DMS53 (cell line): ENCODE results near the gene PTK7.
A peak's percentile ranks its signal among the peaks of the same experiment; 100 is the strongest.

Experiments
- DNase-seq: peaks from one replicate; lab custom pipeline; 2025; lab: John Stamatoyannopoulos, UW

The PTK7 gene

DNA sequence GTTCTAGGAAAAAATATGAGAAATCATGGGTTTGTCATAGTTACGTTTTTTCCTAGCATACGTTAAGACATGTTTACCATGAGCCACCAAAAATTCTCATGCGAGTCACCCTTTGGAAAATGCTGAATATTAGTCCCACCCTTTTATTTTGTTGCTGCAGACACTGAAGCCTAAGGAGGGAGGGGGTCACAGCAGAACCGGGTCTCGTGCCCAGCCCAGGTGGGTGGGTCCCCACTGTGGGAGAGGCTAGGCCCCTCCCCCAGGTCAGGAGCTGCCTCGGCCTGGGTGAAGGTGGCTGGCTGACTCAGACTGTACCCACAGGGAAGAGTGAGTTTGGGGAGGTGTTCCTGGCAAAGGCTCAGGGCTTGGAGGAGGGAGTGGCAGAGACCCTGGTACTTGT is 68.8 kb downstream of the PTK7 start:
- DNase-seq: no peak

DNA sequence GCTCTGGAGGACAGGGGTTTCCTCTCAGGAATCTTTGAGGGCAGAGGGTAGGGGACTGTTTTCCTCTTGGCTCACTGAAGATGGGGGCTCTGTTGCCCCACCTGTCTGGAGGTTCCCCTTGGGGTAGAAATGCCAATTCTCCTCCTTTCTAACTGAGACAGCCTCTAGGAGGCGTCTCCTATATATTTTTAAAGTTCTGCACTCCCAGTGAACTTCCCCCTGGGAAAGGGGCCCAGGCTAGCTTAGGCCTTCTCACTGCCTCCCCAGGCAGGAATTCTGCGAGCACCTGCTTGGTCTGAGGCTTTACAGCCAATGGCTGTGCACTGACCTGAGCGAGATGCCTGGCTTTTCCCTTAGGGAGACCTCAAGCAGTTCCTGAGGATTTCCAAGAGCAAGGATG is 70.1 kb downstream of the PTK7 start:
- DNase-seq: no peak

DNA sequence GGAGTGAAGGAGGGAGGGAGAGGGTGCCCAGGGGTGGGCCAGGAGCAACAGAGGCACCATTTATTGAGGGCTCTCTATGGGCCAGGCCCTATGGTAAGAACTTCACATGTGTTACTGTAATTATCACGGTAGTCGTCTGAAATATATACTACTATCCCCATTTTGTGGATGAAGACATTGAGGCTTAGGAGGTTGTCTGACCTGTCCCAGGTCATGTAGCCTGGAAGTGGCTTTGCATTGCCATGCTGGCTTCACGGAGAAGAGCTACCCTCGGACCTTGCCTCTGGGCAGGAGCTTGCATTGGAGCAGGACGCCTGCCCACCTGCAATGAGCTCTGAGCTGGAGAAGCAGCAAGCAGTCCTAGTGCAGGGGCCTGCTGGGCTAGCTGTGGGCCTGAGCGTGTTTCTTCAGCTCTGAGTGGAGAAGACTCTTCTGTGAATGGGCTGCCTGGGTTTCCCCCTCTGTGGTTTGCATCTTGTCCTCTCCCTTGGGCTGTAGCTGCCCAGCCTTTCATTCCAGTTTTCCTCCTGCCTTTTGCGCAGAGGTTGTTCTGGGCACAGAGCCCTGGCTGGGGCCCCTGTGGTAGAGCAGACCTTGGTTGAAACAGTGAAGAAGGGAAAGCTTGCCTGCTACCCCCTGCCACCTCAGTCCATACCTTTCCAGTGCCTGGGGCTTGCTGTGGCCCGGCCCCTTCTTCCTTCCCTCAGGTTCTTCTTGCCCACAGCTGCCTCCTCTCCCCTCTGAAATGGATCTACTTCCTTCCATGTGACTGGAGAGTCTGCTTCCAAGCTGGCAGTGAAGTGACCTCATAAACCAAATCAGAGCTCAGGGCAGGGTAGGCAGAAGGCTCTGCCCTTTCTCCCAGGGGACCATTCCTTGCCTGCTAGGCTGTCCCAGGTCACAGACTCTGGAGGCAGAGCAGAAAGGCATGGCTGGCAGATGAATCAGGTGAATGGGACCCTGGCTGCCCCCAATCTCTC is 70.9 kb downstream of the PTK7 start:
- no peak for DNase-seq

DNA sequence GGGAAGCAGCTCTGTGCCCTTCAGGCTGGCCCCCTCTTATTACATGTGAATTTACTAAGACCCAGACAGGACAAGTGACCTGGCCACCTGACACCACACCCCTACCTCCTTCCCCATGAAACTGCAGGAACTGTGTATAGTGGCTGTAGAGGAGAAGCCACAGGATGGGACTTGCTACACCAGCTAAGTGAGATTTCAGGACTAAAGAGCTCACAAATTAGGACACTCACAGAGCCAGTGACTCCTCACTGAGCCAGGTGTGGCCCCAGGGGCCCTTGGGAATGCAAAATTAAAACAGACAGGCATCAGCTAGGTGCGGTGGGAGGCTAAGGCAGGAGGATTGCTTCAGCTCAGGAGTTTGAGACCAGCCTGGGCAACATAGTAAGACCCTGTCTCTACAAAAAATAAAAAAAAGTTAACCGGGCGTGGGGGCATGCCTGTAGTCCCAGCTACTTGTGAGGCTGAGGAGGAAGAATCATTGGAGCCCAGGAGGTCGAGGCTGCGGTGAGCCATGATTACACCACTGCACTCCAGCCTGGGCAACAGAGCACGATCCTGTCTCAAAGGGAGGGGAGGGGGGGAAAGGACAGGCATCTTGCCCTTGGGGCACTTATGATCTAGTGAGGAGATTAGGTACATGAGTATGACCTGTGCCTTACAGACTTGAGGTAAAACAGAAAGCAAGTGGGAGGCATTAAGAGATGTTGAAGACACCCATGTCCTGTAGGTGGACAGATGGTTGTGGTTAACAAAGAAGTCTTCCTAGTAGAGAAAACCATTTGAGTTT is 71.8 kb downstream of the PTK7 start:
- DNase-seq: no peak

DNA sequence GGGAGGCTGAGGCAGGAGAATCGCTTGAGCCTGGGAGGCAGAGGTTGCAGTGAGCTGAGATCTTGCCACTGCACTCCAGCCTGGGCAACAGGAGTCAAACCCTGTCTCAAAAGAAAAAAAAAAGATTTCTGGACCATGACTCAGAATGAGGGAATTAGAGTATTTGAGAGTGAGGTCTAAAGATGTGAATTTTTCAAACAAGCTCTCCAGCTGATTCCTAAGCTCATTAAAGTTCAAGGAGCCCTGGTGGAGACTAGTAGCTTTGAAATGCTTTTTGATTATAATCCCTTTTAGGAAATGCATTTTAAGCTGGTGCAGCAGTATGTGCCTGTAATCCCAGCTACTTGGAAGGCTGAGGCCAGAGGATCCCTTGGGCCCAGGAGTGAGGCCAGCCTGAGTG is 73.2 kb downstream of the PTK7 start:
- DNase-seq: no peak

DNA sequence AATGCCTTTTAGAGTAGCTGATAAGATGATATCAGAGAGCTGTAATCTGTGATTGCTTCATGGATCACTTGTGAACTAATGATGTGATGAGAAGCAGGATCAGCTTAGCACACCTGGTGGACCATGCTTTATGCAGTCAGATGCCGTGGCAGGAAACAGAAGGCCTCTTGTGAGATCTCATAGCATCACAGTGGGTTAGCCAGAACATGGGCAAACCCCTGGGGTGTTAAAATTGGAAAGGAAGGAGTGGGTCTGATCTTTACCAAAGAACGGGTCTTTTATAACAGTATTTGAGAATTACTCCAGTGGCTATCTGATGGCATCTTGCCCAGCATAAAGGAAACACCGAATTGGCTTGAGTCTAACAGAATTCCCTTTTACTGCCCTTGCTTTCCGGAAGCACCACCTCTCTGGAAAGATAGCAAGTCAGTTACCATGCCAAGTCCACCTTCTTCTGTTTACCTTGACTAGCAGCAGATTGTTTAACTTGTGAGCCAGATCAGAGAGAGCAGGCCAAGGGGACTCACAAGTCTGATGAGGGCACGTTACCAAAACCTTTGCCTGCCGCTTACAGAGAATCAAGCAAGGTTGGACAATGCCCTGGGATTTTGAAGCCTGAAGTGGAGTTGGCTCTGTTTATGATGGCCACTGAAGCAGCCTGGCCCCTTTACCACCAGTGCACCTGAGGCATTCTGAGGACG is 74.1 kb downstream of the PTK7 start:
- DNase-seq: peak; percentile 28

DNA sequence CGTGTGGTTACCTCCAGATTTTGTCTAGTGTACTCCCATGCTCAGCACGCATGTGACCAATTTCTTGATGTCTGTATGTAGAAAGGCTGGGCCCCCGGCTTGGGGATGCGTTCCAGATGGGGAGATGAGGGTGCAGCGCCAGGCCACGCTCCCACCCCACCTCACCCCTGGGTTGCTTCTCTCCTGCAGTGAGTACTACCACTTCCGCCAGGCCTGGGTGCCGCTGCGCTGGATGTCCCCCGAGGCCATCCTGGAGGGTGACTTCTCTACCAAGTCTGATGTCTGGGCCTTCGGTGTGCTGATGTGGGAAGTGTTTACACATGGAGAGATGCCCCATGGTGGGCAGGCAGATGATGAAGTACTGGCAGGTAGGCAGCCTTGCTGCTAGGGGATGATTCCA is 83.5 kb downstream of the PTK7 start:
- no peak for DNase-seq

DNA sequence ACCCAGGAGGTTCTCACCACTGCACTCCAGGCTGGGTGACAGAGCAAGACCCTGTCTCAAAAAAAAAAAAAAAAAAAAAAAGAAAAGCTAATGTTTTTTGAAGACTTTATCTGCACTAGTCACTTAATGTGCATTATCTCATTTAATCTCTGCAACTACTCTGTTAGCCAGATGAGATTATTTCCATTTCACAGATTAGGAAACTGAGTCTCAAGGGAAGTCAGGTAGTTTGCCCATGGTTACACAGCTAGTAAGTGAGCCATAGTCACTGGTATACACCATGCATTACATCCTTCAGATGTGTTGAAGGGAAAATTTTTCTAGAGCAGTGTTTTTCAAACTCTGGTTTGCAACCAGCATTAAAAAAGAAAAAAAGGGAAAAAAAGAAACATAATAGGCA is 87.8 kb downstream of the PTK7 start:
- DNase-seq: no peak

DNA sequence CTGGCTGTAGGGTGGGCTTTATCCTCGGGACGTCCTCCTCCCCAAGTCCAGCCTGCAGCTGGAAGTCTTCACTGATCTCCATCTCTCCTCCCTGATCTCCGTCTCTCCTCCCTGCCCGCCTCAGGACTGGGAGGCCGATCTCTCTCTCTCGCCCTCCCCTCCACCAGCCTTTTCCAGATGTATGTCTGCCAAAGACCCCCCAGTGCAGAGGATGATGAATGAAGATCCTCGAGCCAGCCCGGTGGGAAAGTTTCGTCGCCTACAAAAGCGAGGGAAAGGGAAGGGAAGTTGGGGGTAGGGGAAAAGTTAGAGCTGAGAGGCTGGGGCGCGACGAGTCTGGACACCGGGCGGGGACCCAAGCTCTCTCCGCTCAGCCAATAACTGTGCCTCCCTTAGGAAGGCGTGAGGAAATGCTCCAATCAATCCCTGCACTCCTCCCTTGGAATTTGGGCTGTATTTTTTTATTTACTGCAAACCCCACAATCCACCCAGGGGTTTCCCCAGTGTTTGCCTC is 94.4 kb downstream of the PTK7 start:
- peak; percentile 94 for DNase-seq

DNA sequence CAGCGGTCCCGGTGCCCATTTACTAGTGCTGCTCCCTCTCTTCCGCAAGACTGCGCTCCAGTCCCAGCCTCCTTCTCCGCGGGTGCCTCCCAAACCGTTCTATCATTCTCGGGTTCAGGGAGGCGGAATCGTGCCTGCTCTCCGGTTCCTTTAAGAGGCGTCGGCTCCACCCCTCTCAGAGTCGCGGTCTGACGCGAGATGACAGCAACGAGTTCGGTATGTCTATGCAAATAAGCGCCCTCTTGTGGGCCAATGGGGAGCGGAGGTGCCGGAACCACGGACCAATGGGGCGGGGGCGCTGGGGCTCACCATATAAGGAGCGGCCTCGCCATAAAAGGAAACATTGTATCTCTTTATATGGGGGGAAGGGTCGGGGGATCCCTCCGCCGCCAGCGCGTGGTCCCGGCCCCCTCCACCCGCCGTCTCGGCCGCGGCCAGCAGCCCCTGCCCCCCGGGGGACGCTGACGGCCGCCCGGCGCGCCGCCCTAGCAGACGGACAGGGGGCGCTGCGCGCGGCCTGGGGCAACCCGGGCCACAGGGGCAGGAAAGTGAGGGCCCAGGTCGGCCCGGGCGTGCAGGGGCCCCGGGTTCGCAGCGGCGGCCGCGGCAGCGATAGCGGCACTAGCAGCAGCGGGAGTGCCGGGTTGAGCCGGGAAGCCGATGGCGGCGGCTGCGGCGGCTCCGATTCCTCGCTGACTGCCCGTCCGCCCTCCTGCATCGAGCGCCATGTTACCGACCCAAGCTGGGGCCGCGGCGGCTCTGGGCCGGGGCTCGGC is 95.0 kb downstream of the PTK7 start, which contains the start of gene SRF:
TSS of gene SRF (plus strand) at position 339 of the 776 bp plus-strand sequence. CDS start at position 727, 388 bp downstream.
- peak; percentile 100 for DNase-seq

DNA sequence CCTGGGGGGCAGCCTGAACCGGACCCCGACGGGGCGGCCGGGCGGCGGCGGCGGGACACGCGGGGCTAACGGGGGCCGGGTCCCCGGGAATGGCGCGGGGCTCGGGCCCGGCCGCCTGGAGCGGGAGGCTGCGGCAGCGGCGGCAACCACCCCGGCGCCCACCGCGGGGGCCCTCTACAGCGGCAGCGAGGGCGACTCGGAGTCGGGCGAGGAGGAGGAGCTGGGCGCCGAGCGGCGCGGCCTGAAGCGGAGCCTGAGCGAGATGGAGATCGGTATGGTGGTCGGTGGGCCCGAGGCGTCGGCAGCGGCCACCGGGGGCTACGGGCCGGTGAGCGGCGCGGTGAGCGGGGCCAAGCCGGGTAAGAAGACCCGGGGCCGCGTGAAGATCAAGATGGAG is 95.6 kb downstream of the PTK7 start:
- peak; percentile 59 for DNase-seq

DNA sequence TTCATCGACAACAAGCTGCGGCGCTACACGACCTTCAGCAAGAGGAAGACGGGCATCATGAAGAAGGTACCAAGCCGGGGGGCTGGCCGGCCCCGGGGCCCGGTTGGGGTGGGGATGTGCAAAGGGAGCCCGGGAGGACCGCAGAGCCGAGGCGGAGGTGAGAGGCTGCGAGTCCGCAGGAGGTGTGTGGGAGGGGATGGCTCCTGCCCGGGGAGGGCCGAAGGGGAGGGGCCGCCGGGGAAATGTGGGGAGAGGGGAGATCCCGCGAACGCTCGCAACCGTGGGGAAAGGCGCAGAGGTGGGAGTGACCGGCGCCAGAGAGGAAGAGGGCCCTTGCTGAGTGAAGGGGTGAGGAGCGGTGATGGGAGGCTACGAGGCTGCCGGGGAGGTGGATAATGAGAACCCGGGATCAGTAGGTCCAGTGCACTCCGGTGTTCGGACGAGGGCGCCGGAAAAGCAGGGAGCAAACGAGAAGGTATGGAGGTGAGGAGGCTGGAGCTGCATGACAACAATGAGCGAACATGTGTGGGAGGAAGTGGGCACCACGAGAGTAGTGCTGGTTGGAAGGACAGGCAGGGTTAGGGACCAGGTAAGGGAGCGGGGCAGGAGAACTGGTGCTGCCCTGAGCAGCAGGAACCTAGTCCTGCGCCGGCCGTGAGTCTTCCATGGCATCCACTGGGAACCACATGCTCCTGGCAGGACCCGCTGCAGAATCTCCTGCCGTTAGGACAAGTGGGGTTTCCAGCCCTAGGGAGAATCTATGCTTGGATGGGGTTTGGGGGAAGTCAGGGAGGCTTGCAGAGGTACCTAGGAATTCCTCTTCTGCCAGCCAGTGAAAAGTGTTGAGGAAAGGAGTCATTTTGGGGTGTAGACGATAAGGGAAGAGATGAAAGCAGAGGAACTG is 96.2 kb downstream of the PTK7 start:
- DNase-seq: peak; percentile 77

DNA sequence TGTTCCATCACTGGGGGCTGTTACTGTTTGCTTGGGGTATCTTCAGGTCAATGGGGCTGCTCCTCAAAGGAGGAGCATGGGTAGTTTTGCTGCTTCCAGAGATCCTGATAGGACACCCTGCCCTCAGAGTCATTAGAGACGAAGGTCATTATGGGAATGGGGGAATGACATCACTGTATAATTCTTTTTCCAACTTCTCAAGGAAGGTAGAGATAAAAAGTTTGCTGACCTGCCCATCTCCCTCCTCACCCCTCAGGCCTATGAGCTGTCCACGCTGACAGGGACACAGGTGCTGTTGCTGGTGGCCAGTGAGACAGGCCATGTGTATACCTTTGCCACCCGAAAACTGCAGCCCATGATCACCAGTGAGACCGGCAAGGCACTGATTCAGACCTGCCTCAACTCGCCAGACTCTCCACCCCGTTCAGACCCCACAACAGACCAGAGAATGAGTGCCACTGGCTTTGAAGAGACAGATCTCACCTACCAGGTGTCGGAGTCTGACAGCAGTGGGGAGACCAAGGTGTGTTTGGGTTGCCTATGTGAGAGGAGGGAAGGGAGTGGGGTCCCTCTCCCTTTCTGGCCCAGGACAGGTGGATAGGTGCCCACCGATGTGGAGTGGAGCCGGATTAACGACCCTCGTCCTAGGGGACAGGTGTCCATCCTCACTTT is 97.6 kb downstream of the PTK7 start:
- no peak for DNase-seq

DNA sequence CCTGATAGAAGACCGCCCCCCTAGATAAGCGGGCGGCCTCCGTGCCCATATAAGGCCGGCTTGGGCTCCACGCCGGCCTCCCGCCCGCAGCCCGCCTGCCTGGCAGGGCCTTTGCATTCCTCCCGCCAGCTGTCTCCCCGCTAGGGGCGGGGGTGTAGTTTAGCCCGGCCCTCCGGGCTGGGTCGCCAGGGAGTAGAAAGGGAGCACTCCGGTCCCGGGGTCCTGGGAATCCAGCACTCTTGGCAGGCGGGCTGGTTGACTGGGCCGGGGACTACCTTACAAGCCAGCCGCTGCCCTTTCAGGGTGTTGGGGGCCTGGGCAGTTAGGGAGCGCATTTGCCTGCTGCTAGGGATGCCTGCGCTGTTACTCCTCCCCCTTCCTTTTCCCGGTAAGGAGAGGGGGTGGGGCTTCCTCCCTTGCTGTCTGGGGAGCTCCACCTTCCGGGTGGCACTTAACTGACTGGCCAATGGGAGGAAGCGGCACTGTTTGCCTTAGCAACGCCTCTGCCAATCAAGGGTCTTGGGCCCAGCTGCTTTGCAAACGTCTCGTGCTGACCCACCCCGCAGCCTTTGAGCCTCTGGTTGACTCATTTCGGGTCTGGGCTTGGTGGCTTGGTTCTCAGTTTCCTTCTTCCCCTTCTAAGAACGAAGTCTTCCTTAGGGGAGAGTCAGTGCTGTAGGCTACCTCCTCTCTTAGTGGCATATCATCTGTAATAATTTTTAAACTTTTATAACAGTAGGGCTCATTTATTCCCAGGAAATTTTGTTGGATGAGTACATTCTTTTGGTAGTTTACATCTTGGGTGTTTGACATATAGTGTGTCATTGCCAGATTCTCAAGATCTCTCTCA is 98.4 kb downstream of the PTK7 start:
- DNase-seq: peak; percentile 99

DNA sequence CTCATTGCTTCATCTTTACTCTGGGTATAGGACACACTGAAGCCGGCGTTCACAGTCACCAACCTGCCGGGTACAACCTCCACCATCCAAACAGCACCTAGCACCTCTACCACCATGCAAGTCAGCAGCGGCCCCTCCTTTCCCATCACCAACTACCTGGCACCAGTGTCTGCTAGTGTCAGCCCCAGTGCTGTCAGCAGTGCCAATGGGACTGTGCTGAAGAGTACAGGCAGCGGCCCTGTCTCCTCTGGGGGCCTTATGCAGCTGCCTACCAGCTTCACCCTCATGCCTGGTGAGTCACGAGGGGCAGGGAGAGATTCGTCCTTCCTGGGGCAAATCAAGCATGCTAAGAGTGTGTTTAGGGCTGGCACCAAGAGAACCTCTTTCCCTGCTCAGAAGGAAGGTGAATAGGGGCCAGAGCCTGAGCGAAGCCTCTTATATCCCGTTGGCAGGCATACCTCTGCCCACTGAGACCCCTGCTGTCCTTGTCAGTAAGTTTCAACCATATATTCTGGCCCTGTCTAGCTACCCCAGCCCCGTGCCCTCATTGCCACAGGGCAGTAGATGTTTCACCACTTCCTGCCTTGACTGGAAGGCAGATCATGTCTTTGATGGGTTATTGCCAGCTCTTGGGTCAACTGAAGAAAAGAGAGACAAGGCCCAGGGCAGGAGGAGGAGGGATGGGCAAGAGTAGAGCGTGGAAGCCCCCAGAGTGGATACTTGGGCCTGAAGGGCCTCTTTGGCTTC is 99.7 kb downstream of the PTK7 start:
- DNase-seq: no peak

DNA sequence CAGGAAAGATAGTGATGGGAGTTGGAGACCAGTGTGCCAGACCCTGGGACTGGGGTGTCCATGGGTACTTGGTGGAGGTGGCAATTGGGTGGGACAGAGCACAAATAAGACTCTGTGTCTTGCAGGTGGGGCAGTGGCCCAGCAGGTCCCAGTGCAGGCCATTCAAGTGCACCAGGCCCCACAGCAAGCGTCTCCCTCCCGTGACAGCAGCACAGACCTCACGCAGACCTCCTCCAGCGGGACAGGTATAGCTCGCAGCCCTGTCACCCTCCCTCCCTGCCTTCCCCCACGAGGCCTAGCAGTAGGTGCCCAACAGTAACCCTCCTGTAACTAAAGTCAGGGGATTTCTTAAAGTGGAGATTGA is 100.3 kb downstream of the PTK7 start:
- DNase-seq: no peak

DNA sequence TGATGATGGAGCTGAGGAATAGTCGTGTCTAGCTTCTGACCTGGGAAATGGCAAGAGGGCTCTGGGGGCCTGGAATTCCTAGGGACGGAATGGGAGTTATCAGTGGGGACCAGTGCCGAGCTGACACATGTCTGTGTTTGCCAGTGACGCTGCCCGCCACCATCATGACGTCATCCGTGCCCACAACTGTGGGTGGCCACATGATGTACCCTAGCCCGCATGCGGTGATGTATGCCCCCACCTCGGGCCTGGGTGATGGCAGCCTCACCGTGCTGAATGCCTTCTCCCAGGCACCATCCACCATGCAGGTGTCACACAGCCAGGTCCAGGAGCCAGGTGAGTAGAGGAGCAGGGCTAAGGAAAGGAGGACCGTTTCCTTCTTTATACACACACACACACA is 102.0 kb downstream of the PTK7 start:
- DNase-seq: no peak
